Left renal pelvis (tissue), 4 donors: ENCODE measurements around the gene VEGFB. TPM values are rescaled to one million over a fixed set of nuclear protein-coding genes. Genes with fewer than 3 reads are reported as not detected.

Experiments
- DNase-seq, 4 donors: peaks; one replicate each; pipeline ENCODE4 v3.0.0-alpha.2; 2013; ENCODE audit warnings: low read depth in 4 of 4, low spot score in 3 of 4
- polyA plus RNA-seq, 4 donors: library from polyadenylated mRNA; unstranded; fragments of 120-200 nt; gene quantifications; one replicate each; pipeline ENCODE4 v1.2.1, GENCODE V29; 2013; ENCODE audit not compliant: insufficient read length in 4 of 4

VEGFB gene
- polyA plus RNA-seq, 4 donors, result 82.6 to 115 (median 99.9) TPM

DNA sequence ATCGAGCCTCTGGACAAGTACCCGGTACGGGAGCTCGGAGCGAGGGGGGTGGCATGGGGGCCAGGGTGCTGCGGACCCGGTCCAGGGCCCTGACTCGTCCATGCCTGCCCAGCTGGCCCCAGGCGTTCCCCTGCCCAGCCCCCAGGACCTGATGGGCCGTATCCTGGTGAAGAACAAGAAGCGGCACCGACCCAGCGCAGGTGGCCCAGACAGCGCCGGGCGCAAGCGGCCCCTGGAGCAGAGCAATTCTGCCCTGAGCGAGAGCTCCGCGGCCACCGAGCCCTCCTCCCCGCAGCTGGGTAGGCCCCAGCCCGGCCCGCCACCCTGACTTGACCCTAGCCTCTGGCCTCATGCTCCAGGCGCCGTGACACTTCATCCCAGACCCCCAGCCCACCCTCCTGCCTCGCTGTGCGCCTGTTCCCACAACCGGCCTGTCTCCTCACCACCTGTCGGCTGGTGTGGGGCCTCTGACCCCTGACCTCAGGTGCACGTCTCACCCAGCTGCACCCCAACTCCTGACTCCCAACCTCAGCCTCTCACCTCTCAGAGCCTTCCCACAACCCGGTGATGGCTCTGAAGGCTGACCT, 24.7 kb downstream of the VEGFB start:
- no peak for DNase-seq

DNA sequence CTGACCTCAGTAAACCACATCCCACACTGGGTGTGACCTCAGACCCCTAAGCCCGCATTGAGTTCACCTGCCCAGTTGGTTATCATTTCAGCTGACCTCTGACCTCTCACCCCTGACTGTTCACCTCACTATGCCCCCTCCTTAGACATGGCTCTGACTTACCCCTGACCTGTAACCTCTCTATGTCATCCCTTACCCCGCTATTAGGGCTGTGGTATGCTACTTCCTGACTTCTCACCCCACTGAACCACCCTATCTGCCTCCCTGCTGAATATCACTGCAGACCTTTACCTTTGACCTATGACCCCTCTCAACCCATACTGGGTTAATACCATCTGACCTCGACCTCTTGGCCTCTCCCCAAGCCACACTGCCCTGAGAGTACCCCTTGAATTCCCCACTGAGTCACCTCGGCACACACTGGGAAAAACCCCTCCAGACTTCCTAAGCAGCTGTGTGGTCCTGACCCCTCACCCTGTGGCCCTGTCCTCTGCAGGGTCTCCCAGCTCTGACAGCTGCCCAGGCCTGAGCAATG, 25.2 kb downstream of the VEGFB start:
- DNase-seq, result no peak

DNA sequence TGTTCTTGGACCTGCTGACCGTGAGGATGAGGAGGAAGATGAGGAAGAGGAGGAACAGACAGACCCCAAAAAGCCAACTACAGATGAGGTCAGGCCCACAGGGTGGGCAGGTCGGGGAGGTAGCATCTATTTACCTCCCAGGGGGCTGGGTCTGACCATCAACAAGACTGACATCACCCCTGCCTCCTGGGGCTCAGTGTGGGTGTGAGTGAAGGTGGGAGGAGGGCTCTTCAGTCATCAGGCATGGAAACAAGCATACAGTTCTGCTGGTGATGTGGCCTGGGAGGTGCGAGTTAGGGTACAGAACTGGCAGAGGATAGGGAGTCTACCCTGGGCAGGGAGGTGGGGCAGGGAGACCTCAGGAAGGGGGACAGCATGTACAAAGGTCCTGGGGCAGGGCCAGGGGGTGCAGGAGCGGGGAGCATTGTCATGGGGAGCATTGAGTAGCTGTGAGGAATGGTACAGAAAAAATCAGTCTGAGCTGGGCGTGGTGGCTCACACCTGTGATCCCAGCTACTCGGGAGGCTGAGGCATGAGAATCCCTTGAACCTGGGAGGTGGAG, 25.8 kb downstream of the VEGFB start:
- DNase-seq, result no peak

DNA sequence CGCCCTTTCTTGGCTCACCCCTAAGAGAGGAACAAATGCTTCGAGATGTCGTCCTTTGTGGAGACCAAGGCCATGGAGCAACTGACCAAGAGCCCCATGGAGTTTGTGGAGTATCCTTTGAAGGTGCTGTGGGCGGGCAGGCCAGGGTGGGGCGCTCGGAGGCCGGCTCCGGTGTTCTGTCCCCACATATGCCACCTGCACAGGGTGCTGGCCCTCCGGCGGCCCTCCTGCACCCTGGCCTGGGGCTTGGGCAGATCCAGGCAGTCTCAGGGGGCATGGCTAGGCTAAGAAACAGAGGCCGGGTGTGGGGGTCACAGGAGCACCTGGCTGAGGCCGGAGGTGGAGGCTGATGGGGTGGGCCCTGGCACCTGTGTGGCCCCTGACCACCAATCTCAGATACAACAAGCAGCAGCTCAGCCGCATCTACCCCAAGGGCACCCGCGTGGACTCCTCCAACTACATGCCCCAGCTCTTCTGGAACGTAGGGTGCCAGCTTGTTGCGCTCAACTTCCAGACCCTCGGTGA, 27.2 kb downstream of the VEGFB start:
- no peak for DNase-seq

DNA sequence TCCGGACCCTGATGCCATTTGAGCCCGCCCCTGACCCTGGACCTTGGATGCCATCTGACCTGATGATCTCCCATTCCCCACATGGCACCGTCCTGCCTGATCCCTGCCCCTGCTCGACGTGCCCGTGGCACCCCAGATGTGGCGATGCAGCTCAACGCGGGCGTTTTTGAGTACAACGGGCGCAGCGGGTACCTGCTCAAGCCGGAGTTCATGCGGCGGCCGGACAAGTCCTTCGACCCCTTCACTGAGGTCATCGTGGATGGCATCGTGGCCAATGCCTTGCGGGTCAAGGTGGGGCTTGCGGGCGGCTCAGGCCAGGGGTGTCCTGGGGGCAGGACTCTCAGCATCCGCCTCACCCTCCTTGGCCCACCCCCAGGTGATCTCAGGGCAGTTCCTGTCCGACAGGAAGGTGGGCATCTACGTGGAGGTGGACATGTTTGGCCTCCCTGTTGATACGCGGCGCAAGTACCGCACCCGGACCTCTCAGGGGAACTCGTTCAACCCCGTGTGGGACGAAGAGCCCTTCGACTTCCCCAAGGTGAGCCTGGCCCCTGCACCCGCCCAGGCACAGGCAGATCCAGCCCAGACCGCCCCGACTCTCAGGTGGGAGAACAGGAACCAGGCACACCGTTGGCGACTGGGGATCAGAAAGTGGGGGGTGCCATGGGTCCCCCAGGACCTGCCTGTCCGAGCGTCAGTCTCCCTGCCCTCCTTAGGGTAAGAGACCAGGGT, 28.1 kb downstream of the VEGFB start:
- DNase-seq, result no peak

DNA sequence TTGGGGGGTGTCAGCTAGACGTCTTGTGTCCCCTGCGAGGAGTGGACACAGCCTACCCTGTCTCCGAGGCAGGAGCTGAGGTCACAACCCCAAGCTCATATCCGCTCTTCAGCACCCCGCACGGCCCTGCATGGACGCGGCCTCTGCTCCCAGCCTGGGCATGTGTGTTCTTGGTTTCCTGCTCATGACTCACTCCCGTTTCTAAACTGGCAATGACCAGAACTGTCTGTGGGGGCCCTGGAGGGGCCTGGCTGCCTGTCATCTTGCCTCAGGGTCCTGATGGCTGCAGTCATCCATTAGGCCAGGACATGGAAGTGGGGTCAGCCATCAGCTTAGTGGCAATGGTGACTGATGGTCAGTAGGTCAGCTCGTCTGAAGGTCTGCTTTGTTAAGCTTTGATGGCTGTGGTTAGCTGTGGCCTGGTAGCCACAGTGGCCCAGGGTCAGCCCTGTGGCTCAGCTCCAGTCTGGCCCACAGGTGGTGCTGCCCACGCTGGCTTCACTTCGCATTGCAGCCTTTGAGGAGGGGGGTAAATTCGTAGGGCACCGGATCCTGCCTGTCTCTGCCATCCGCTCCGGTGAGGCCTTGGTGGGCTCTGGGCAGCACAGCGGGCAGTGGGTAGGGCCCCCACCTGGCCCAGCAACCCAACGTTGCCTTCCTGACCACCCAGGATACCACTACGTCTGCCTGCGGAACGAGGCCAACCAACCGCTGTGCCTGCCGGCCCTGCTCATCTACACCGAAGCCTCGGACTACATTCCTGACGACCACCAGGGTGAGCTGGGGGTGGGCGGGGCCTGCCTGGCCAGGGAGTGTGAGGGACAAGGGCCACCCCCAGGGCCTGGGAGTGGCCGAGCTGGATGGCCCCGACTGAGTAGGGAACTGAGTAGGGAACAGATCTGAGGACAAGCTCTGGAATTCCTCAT, 28.9 kb downstream of the VEGFB start:
- no peak for DNase-seq

DNA sequence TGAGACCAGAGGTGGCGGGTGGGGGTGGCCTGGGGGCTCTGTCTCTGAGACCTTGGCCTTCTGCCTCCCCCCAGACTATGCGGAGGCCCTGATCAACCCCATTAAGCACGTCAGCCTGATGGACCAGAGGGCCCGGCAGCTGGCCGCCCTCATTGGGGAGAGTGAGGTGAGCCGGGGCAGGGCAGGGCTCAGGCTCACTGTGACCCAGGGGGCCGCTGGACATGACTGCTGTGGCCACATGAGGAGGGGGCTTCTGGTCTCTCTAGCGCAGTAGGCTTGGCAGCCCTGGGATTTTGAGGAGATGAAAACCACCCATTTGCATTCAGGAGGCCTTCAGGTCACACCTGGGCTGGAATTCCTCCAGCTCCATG, 29.5 kb downstream of the VEGFB start:
- no peak for DNase-seq

DNA sequence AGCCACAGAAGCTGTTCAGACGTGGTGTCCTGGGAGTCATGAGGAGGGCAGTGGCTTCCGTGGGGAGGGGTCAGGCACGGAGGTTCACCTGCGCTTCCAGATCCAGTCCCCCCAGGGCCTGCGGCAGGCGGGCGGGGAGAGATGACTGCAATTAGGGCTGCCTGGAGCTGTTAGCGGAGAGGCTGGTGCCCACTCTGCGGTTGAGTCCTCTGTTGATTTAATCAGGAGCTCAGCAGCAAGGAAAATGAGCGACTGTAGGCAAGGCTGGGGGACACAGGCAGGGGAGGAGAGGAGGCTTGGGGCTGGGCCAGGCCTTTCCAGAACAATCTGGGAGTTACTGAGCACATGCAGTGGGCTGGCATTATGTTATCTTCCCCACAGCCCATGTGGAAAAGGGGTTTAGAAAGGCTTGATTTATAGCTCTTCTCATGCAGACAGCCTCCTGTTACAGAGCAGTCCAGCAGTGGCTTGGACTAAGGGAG, 30.0 kb downstream of the VEGFB start:
- no peak for DNase-seq

DNA sequence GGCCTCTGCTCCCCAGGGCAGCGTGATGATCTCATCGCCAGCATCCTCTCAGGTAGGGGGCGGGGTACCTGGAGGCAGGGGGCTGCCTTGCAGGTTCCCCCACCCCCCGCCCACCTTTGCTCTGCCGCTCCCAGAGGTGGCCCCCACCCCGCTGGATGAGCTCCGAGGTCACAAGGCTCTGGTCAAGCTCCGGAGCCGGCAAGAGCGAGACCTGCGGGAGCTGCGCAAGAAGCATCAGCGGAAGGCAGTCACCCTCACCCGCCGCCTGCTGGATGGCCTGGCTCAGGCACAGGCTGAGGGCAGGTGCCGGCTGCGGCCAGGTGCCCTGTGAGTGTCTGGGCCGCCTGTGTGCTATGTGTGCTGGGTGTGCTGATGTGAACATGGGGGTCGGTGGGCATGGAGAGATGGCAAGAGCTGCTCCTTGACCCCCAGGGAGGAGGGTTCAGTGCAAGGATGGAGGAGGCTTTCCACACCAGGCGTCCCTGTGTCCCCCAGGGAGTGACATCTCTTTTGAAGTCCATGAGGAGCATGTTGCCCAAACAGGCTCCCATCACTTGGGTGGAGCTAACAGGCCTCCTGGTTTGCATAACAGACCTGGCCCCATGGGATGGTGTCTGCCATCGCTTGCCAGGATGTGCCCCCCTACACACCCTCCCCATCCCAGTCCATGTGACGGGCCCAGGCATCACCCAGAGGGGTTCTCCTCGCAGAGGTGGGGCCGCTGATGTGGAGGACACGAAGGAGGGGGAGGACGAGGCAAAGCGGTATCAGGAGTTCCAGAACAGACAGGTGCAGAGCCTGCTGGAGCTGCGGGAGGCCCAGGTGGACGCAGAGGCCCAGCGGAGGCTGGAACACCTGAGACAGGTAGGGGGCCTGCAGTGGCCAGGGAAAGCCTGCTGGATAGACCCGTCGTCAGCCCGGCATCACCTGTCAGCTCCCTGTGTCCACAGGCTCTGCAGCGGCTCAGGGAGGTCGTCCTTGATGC, 31.1 kb downstream of the VEGFB start:
- DNase-seq, result no peak

DNA sequence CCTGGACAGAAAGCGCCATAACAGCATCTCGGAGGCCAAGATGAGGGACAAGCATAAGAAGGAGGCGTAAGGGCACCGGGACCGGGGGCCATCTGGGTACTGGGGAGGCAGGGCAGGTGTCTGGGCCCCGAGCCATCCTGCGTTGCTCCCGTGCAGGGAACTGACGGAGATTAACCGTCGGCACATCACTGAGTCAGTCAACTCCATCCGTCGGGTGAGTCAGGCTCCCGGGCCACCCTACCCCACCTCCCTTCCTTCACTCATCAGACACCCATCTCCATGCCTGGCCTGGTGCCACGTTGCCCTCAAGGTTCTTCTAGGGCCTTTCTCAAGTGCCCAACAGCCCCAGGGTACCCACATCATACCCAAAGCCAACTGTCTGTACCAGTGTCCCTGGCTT, 32.0 kb downstream of the VEGFB start:
- no peak for DNase-seq

DNA sequence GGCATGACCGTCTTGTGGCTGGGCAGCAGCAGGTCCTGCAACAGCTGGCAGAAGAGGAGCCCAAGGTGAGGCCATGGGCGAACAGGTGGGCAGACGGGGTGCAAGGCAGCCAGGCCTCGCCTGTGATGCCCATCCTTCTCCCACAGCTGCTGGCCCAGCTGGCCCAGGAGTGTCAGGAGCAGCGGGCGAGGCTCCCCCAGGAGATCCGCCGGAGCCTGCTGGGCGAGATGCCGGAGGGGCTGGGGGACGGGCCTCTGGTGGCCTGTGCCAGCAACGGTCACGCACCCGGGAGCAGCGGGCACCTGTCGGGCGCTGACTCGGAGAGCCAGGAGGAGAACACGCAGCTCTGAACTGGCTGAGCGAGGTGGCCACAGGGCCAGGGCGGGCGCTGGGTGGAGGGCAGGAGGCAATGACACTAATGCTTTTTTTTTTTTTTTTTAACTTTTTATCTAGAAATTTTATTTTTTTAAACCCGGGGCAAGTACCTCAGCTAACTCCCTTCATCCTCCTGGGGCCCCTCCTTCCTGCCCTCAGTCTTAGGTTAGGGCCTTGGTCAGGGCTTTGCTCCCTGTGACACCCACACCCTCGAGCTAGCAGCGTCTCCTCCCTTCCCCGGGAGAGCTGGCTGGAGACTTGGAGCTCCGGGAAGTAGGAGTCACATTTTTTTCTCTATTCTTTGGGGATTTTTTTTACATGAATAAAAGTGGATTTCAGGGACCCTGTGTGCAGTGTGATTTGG, 33.0 kb downstream of the VEGFB start:
- no peak for DNase-seq

DNA sequence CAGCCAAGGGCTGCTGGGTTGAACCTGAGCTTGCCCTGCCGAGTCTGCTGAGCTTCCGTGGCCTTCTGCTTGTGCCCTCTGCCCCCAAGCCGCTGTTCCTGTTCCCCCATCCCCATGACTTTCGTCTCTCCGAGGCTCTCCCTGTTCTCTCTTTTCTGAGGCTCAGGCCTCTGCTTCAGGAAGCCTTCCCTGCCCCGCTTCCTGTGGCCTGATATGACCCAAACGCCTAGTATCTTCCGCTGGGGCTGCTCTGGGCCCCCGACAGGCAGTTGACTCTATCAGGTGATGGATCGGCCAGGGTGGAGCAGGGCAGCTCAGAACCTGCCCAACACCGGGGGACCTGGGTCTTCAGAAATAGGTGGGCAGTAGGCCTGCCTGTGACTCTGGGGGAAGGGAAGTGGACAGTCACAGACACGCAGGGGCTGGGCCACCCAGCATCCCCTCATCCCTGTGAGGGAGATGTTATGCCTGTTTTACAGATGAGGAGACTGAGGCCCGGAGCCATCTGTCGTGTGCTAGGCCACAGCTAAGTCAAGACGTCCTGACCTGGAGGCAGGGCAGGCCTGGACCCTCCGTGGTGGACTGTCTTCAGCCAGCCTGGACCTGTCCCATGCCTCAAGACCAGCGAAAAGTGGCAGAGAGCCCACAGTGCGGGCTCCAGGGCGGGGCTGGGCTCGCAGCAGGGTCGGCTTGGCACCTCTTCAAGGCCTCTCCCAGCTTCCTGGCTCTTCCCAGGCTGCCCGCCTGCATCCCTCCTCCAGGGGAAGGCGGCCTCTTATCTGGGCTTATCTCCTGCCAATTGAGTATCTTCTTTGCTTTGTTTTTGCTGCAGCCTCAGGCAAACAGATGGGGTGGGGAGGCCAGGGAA, 33.9 kb downstream of the VEGFB start:
- no peak for DNase-seq

DNA sequence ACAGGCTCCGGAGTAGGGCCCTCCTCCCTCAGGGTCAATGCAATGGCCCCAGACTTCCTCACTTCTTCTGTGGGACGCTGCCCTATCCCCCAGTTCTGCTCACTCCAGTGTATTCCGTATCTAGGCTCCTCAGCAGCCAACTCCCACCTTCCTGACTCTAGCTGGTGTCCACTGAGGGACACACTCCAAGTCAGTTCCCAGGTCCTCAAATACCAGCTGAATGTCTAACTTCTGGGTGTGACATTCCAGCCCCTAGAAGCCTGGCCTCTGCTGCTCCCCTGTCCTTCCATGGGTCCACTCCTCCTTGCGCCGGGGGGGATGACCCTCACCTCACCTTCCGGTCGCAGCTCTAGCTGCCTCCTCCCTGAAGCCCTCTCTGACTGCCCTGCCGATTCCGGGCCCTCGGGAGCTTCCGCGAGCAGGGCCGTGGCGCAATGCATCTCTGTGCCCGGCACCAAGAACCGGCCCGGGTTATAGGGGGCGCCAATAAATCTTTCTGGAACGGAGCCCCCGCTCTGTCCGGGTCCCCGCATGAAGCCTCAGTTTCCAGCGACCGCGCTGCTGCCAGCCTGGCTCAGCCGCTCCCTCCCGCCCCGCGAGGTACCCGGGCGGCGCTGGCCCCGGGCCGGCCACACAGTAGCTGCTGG, 34.6 kb downstream of the VEGFB start:
- DNase-seq, result no peak

DNA sequence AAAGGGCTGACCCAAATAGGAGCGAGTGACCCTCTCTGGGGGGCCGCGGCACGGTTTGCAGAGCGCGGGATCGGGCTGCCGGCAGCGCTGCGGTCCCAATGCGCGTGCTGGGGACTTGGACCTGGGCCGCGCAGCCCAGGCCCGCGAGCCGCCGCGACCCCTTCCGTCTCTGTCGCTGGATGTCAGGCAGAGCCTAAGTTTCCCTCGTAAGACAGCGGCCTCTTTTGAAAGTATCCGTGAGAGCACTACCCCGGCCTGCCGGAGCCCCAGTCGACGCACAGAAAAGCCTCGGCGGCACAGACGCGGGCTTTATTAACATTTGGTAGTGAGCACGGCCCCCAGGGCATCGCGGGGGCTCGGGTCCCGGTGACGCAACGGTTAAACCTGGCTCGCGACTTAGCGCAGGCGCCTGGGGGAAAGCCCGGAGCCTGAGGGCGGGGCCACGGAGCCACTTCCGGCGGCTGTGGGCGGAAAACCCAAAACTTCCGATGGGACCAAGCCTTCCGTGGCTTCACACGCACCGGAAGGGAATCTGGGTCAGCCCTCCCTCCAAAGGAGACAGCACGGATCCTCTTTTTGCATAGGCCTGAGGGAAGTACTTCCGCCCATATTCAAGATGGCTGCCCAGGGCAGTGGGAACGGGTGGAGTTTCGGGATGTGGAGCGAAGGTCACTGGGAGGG, 35.3 kb downstream of the VEGFB start:
- DNase-seq, result peak; percentile 96 to 99 (median 98)

DNA sequence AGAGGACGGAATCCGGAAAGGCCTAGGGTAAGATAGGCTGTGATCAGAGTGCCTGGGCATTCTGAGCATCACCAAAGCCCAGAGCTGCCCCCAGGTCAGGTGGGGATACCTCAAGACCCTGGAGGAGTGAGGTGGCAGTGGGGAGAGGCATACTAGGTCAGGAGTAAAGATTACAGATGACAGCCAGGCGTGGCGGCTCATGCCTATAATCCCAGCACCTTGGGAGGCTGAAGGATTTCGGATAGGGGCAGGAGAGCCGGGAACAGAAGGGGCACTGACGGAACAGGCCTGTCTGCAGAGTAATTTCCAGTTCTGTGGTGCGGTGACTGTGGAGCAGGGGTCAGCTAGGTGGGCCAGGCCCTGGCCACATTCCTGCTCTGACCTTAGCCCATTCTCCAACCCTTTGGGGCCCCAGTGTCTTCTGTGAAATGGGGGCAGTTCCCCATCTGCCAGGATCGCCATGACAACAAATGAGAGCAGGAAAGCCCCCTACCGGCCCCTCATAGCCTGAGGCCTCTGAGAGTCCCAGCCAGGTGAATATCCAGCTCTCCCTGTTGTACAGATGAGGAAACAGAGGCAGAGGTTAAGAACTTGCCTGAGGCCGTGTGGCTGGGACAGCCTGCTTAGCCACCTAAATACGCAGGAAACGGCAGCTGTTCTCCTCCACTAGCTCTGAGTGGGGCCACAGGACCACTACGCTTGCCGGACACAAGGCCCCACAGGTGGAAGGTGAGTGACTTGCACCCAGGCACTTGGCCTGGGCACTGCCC, 40.8 kb downstream of the VEGFB start:
- DNase-seq, result no peak

DNA sequence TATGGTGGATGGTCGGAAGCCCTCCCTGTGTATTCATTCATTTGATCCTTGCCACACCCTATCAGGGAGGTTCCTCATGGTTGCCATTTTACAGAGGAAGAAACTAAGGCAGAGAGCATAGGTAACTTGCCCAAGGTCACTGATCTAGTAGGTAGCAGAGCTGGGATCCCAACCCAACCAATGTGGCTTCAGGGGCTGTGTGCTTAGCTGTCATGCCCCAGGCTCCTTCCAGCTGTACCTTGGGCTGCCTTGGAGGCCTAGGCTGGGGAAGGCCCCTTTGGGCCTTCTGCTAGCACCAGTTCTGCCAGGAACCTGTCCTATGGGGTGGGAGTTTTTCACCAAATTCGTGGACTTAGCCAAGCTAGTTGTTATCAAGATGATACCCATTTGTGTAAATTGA, 41.5 kb downstream of the VEGFB start:
- DNase-seq, result no peak
